ENCODE measurements around the gene LAMA5.
A peak's percentile ranks its signal among the peaks of the same experiment; 100 is the strongest.

Gene LAMA5

DNA sequence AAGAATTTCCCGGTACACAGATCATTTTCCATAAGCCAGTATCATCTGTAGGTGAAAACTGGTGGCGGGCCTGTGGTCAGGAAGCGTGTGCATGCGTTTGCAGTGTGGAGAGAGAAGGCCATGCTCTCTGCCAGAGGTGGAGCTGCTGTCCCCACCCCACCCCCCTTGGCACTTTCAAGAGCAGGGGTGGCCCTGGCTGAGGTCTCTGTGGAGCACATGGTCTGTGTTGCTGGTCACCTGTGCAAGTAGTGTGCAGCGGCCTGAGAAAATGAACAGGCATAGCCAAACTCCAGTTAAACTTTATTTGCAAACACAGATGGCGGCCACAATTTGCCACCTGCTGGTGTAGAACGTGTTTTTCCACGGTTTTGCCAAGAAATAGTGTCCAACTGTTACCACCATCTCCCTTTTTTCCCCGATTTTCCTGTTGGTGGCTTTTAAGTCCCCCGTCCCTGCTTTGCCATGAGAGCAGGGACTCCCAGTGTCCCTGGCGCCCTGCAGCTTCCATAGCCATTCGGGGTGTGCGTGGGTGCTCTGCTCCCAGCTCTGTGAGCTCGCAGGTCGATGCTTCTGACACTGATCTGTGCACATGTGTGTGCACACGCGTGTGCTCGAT, 61.9 kb downstream of the LAMA5 start:
- no peak for DNase-seq (ENCODE audit: low spot score)

DNA sequence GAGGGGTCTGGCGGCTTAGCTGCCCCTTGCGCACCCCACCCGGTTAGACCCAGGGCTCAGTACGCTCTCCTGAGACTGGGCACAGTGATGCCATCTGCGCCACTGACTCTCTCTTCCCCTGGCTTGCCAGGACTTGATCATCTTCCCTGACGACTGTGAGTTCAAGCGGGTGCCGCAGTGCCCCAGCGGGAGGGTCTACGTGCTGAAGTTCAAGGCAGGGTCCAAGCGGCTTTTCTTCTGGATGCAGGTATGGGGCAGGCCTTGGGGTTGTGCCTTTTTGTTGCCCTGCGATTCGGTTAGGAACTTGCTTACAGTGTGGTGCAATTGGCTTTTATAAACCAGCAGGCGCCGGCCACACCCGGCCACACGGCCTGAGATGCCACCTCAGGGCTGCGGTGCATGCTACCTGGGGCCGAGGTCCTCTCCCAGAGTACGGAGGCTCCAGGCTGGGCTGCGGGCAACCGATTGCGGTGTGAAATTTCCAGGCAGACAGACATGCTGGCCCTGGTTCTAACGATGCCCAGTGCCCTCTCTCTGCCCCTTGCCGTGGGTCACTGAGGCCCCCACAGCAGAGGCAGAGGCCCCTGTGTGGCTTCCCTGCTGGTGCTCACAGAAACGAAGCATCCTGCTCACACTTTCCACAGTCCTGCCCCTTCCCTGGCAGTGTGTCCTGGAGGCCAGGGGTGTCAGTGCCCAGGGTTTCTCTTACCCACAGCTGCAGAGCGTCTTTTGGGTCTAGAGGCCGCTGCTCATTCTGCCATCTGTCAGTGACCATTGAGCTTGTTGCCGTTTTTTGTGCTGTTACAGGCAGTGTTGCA, 62.6 kb downstream of the LAMA5 start:
- DNase-seq (ENCODE audit: low spot score) = no peak

DNA sequence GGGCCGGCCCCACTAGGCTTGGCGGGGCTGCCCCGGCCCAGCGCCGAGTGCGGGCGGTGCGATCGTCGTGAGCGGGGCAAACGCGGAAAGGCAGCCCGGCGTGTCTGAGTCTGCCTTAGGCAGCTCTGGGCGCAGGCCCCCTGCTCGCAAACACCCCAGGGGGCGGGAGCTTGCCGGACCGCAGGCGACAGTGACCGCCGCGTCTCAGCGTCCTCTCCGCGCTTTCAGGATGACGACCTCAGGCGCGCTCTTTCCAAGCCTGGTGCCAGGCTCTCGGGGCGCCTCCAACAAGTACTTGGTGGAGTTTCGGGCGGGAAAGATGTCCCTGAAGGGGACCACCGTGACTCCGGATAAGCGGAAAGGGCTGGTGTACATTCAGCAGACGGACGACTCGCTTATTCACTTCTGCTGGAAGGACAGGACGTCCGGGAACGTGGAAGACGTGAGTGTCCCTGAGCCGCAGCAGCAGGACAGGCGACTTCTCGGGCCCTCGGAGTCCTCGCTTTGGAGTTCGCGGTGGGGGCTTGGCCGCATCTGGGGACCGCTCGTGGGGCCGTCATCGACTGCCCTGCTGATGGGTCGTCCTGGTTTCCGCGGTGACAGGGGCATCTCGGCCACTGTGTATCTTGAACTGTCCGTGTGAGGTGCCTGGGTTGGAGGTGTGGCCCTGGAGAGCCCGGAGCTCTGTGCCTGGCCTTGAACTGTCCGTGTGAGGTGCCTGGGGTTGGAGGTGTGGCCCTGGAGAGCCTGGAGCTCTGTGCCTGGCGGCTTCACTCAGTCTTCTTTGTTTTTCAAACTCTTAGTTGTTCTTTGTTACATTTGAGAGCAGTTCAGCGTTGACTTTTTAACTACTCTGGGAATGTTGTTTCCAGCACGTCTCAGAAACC, 63.5 kb downstream of the LAMA5 start:
- no peak for DNase-seq (ENCODE audit: low spot score)

DNA sequence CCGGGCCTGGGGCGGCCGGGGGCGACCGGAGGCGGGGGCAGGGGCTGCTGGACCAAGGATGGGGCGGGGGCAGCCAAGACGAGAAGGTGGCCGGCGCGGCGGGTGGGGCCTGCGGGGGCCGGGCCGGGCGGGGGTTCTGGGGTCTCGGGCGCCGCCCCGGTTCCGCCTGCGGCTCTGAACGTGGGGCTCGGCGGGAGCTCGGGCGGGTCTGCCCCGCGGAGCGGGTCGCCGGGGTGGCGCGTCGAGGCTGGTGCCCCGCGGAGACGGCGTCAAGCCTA, 64.1 kb downstream of the LAMA5 start:
- DNase-seq (ENCODE audit: low spot score) = no peak

DNA sequence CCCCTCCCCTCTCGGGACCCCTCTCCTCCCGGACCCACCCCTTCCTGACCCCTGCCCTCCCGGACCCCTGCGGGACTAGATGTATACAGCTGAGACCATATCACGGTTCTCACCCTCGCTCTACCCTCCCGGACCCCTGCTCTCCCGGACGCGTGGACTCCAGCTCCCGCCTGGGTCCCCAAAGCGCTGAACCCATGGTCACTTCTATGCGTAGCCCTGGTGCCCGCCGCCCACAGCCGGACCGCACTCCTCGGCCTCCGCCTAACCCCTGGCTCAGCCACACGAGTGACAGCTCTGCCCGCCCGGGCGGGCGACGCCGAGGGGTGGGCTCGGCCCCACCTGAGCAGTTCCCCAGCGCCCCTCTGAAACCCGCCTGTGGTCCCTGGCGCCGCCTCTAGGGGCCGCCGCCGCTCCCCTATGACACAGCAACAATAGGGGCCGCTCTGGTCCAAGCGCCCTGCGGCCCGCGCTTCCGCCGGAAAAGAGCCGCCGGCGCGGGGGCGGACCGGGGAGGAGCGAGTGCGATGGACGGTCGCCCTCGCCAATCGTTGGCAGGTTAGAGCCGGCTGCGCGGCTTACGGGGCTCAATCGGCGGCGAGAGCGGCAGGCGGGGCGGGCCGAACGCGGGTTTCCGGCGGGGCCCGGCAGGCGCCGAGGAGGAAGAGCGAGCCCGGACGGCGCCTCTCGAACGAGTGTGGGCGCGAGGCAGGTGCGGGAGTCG, 64.6 kb downstream of the LAMA5 start, which contains the start of gene ADRM1:
ADRM1 (plus strand) TSS at position 657 of the 721 bp plus-strand sequence. CDS start 572 bp downstream, outside the sequence.
- peak; percentile 96 for DNase-seq (ENCODE audit: low spot score)

DNA sequence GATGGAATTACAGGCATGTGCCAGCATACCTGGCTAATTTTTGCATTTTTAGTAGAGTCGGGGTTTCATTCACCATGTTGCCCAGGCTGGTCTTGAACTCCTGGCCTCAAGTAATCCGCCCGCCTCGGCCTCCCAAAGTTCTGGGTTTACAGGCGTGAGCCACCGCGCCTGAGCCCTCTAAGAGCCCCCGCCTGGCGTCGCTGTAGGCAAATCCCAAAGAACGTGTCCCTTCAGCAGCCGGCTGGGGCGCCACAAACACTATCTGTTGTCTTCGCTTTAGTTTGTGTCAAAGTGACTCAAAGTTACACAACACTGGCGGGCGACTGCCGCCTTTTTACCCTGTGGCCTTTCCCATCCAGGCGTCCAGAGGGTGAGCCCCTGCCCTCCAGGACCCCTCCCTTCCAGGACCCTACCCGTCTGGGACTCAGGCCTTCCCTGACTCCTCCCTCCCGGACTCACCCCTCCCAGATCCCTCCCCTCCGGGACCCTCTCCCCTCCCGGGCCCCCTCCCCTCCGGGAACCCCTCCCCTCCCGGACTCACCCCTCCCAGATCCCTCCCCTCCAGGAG, 65.3 kb downstream of the LAMA5 start:
- peak; percentile 89 for DNase-seq (ENCODE audit: low spot score)

DNA sequence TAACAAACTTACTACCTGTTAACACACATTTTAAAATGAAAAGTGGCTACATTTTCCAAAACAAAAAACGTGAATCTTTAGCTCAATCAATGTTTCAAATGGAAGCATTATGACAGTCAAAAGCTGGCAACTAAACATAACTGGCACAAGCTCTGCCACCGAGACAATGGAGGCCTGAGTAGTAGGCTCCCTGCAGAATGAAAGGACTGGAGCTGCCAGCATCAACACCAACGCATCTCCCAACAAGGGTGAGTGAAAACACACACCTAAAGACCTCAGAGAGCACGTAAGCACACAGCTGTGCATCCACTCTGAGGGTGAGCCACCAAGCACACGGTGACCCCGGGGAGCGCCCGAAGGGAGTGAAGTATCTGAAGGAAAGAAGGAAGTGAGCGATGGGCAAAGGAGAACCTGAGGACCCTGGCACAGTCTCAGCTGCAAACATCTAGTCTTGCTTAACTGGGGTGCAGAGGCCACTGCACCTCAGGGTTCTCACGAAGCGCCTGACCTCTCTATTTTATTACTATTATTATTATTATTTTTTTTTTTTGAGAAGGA, 65.9 kb downstream of the LAMA5 start:
- DNase-seq (ENCODE audit: low spot score) = no peak

DNA sequence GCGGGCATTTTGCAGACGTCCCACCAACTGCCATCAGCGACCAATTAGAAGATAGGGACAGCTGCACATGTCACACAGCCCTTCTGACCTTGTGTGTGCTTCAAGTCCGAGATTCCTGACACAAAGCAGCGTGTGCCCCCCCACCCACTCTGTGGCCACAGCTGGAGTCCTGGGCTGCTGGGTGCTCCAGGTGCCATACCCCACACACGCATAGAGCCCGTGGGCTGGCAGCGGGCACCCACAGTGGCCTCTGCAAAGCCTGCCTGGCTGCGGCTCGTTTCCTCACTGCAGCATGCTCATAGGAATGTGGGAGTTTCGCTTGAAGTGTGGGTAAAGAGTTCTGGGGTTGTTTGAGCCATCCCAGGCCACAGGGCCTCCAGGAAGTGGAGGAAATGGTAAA, 66.8 kb downstream of the LAMA5 start:
- no peak for DNase-seq (ENCODE audit: low spot score)

DNA sequence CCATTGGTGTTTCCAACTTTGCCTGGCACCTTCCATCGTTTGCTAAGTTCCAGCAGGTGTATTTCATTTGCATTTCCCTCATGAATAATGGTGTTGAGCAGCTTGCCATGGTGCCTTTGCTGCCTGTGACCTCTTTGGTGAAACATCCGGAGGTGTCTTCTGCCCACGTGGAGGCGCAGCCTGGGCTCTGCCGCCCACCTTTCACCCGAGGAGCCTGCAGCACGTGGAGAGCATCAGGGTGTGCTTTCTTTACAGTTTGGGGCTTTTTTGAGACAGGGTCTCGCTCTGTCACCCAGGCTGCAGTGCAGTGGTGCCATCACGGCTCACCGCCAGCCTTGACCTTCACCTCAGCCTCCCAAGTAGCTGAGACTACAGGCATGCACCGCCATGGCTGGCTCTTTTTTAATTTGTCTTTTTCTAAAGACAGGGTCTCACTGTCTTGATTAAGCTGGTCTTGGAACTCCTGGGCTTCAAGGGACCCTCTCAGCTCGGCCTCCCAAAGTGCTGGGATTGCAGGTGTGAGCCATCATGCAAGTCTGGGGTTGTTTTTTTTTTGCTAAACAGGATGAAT, 67.4 kb downstream of the LAMA5 start:
- no peak for DNase-seq (ENCODE audit: low spot score)

DNA sequence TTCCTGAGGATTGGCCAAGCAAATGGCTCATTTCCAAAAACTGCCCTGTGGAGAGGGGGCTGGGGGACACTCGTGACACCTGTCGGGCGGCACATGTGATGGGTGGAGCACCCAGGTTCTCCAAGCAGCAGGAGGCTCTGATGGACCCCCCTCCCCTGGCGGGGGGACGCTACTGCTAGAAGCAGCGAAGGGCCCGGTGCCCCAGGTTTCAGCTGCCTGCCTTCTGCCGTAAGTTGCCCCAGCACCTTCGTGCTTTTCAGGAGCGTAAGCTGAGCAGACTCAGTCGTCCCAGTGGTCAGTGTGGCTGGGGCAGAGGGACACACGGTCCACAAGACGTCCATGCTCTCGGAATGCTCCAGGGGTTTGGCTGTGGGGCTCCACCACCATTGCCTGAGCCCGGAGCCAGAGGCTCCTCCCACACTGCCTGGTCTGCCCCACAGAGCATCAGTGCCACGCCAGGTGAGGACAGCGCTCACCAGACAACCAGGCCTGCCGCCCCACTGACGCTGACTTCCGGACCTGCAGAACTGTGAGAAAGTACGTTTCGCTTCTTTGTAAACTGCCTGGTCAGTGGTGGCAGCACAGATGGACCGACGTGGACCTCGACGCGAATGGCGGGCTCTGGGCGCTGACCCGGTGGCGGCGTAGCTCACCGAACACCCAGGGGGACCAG, 68.4 kb downstream of the LAMA5 start:
- no peak for DNase-seq (ENCODE audit: low spot score)

DNA sequence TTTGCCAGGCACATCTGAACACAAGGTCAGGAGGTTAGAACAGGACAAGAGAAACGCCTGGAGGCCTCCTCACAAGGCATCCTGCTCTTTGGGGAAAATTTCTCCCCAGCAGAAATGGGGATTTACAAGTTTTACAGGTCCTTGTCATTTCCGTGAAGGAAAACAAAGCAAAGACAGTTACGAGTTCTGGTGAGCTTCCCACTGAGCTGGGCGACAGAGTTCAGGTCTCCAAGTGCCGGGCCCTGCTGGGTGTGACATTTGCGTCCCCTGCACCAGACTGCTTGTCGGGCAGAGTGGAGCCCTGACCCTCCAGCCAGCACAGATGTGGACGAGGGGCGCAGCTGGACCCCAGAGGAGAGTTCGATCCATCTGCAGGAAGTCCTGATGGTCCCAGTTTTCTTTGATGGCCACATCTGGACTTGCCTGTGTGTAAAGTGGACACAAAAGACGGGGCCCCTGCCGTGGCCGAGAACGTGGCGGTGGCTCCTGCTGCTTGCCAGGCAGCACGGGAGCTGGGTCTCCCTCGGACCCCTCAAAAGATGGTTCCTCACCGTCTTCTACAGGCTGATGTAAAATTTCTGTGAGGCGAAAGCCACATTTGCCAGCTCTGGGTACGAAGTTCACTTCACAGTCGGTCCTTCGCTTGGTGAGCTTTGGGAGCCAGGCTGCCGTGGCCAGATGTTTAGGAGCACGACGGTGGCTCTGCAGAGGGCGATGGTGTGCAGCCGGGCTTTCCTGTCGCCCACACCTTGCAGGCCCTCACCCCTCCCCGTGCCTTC, 69.5 kb downstream of the LAMA5 start:
- no peak for DNase-seq (ENCODE audit: low spot score)

DNA sequence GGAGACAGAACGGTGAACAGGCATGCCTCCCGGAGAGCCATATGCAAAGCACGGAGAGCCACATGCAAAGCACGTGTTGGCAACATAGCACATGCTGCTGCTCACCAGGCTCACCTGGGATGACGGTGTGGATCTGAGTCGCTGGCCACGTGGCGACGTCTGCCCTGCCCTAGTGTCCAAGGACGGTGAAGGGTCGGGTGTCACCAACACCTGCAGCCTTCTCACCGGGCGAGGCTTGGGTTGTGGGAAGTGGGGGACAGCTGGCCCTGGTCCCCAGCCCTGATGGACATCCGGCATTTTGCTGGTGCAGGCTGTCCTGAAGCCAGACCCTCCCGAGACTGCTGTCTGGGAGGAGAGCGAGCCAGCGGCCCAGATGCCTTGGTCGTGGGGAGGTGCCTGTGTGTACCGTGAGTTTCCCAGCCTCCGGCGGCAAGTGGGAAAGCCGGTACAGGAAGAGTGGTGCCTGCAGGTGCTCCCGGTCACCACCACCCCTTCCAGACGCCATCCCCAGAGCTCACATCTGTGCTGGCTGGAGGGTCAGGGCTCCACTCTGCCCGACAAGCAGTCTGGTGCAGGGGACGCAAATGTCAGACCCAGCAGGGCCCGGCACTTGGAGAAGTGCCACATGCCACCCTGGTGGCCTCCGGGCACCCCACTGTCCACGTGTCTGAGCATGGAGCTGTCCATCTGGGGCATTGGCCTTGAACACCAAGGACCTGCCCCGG, 70.2 kb downstream of the LAMA5 start:
- no peak for DNase-seq (ENCODE audit: low spot score)

DNA sequence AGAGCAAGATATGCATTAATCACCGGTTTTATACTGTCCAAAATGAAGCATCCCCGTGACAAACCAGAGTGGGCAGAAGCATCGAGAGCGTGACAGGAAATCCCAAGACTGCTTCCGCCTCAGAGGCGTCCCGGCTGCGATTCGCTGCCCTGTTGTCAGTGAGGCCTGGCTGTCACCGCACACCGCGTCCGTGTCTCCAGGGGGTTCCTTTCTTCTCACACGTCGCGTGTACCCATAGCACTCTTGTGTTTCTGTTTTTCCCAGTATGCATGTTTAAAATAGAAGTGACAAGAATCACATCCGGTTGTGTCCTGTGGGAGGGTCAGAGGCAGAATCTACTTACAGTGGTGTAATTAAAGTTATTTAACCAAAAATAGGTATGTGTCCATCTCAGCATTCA, 72.6 kb downstream of the LAMA5 start:
- DNase-seq (ENCODE audit: low spot score) = no peak

DNA sequence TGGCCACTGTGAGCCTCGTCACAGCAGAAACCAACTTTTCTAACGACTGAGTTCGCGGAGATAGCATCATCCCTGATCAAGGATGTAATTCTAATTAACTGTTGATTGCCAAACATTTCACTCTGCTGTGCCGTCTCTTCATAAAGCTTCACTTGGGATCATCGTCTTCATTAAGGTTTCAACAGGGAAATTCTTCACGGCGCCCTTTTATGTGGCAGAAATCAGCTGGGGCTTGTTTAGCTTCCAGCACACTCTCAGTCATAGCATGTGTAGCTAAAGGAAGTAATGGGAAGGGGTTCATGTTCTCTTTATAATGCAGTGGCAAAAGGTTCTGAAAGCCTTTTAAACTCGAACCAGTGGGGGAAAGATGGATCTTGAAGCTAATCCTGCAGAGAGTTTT, 73.2 kb downstream of the LAMA5 start:
- no peak for DNase-seq (ENCODE audit: low spot score)

DNA sequence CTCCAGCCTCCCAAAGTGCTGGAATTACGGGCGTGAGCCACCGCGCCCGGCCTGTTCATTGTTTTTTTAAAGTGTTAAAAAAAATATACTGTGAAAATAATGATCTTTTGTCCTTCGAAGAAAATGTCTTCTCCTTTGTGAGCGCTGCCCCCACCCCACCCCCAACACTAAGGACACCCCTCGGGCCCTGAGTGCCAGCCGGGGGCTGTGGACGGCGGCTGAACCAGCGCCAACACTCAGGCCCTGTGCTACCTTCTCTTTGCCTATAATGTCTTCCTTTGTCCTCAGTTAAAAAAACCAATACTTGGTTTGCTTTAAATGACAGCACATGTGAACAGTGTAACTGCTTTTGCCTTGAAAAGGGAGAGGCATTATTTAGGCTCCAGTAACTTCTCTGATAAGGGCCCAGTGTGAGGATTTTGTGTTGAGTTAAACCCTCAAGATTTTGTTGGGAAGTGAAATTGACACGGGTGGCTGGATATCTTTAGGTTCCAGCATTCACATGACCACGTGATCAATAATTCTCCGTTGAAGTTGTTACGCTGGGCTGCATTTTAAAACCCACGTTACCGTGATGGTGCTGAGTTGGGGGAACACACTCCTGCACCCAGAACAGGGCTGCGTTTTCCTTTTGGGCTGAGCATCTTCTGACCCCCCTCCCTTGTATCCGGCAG, 73.9 kb downstream of the LAMA5 start:
- DNase-seq (ENCODE audit: low spot score) = no peak

DNA sequence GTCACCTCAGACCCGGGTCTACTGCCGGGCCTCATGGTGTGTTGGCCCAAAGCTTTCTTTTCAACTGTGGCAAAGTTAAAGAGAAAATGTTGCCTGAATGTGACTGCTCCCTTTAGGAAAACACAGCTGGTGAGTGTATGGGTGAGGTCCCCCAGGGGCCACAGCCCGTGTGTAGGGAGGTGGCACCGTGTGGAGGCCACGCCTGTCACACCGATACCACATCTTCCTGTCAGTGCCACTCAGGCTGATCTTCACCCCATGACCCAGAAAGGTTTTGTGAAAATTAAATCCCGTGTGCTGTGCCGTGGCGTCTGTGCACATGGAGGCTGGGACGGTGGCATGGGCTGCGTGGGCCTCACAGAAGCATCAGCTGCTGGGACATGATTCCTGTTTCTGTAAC, 75.0 kb downstream of the LAMA5 start:
- peak; percentile 31 for DNase-seq (ENCODE audit: low spot score)

DNA sequence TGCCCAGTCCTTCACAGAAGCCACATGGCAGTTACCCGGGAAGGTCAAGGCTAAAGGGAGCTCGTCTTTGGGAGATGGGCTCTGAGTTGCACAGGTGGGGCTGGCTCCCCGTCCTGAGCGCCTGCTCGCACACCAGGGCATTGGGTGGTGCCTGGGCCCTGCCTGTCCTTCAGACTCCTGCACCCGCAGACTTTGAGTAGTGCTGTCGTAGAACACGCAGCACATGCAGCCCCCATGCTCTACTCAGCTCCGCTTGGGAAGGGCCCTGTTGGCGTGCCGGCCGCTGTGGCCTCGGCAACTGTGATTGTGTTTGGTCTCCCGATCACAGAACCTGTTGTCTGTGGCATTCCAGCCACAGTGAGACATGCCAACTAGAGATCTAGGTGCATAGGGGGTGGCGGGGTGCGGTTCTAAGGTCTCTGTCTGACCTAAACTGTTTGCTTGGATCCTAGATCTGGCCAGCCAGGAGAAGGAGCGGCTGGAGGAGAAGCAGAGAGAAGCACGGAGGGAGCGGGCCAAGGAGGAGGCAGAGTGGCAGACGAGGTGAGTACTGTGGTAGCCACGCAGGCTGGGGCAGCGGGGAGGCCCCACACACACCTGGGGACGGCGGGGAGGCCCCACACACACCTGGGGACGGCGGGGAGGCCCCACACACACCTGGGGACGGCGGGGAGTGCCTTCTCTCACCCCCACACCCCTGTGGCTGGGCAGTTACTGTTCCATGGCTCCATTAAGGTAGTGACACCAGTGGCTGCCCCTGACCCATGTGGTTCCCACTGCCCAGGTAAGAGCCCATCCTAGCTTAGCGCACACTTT, 75.7 kb downstream of the LAMA5 start:
- DNase-seq (ENCODE audit: low spot score) = no peak

DNA sequence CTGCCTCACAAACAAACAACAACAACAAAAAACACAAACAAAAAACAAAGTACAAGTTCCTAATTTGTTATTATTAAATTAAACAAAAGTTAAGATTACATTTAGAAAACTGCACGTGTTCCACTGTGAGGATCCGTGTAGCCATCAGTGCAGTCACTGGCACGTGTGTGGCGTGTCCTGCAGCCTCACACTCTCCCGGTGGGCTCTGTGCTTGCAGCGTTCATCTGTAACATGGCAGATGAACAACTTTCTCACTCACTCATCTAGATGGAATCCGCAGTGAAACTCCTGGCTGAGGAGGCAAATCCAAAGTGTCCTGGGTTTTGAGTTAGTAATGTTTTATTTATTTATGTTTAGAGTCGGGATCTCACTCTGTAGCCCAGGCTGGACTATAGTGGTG, 77.2 kb downstream of the LAMA5 start:
- no peak for DNase-seq (ENCODE audit: low spot score)
